HCT116 (cell line): ENCODE results near the gene PDE6A. TPM values are rescaled to one million over a fixed set of nuclear protein-coding genes. Genes with fewer than 3 reads are reported as not detected.

Experiments used
- ATAC-seq: fragments of 200-7000 bp; cut with Tn5 transposase; 2 replicates; pipeline ENCODE4 v1.9.1; 2020; ENCODE audit warnings: mild to moderate bottlenecking, moderate library complexity
- BruUV-seq: library from RNA; stranded (reverse); fragments of 400-500 nt; replicated peaks from 2 replicates; lab custom pipeline; 2021; lab: Mats Ljungman, UMichigan
- CTCF ChIA-PET: fragments of 300-600 bp; sonication (Branson Sonifier 250); formaldehyde crosslinking; loops from one replicate; lab custom pipeline; 2021; ENCODE audit warnings: antibody characterized with exemption; lab: Charles Lee
- POLR2A ChIA-PET: fragments of 300-600, 350-600 bp; sonication (Branson Sonifier 250); formaldehyde crosslinking; loops from one replicate; lab custom pipeline; 2021; ENCODE audit warnings: antibody characterized with exemption; lab: Charles Lee
- RAD21 ChIA-PET, 2 experiments: fragments of 300-600 bp; sonication (Branson Sonifier 250); formaldehyde crosslinking; loops; one replicate each; lab custom pipeline; 2023; ENCODE audit warnings: low total read pairs in 2 of 2; ENCODE audit not compliant: uncharacterized antibody in 2 of 2, unreplicated experiment in 2 of 2, low non-redundant PET in 1 of 2; lab: Charles Lee
- DNase-seq: peaks from one replicate; pipeline ENCODE4 v3.0.0-alpha.2; 2010; ENCODE audit warnings: low read depth, low spot score
- H2AFZ ChIP-seq: fragments of 200-600 bp; shearing (Covaris generic), sonication (generic); 2 replicates; pipeline ENCODE4 v1.6.1; 2017; ENCODE audit warnings: low read depth, mixed run types, mixed read lengths, antibody characterized with exemption, low read length; ENCODE audit not compliant: poor library complexity, severe bottlenecking
- H3K27ac ChIP-seq: 2 replicates; pipeline ENCODE4 v1.5.1; 2012; ENCODE audit warnings: low read depth, low read length
- H3K27me3 ChIP-seq: fragments of 200-600 bp; sonication (generic); 2 replicates; pipeline ENCODE4 v1.6.1; 2016; ENCODE audit warnings: mixed run types, low read length, mixed read lengths; ENCODE audit not compliant: insufficient read depth
- H3K36me3 ChIP-seq, 2 experiments: fragments of 200-500 bp in 1 of 2; fragments of 200-600 bp in 1 of 2; sonication (Bioruptor generic) in 1 of 2; sonication (generic) in 1 of 2; 2 replicates each; pipeline versions ENCODE4 v1.5.1 to v1.6.1; 2014 to 2016; ENCODE audit warnings: low read length in 2 of 2, inconsistent platforms in 1 of 2, mixed read lengths in 1 of 2, mixed run types in 1 of 2; ENCODE audit not compliant: insufficient read depth in 2 of 2, control insufficient read depth in 1 of 2
- H3K4me1 ChIP-seq, 2 experiments: fragments of 200-600 bp in 1 of 2; sonication (generic) in 1 of 2; 2 replicates each; pipeline versions ENCODE4 v1.5.1 to v1.6.1; 2012 to 2017; ENCODE audit warnings: low read length in 2 of 2, inconsistent platforms in 1 of 2, mild to moderate bottlenecking in 1 of 2, mixed read lengths in 1 of 2, mixed run types in 1 of 2, moderate library complexity in 1 of 2; ENCODE audit not compliant: insufficient read depth in 2 of 2, control insufficient read depth in 1 of 2
- H3K4me2 ChIP-seq: fragments of 200-600 bp; sonication (generic); 2 replicates; pipeline ENCODE4 v1.6.1; 2017; ENCODE audit warnings: mixed run types, low read length, mixed read lengths
- H3K4me3 ChIP-seq, 2 experiments: fragments of 200-600 bp in 1 of 2; sonication (generic) in 1 of 2; replicated peaks in 1 of 2; 2 replicates each; pipeline ENCODE4 v1.5.1; 2011 to 2016; ENCODE audit warnings: low read length in 2 of 2, control low read depth in 1 of 2, low read depth in 1 of 2, mild to moderate bottlenecking in 1 of 2, mixed read lengths in 1 of 2, mixed run types in 1 of 2
- H3K79me2 ChIP-seq: fragments of 200-600 bp; sonication (generic); 2 replicates; pipeline ENCODE4 v1.6.1; 2017; ENCODE audit warnings: mild to moderate bottlenecking, mixed run types, low read length, moderate library complexity, mixed read lengths; ENCODE audit not compliant: insufficient read depth
- H3K9ac ChIP-seq: fragments of 200-600 bp; sonication (generic); 2 replicates; pipeline ENCODE4 v1.6.1; 2016; ENCODE audit warnings: low read length, mixed read lengths
- H3K9me2 ChIP-seq: fragments of 200-600 bp; sonication (generic), shearing (Covaris generic); 2 replicates; pipeline ENCODE4 v1.6.1; 2017; ENCODE audit warnings: mixed run types, mild to moderate bottlenecking, moderate library complexity; ENCODE audit not compliant: insufficient read depth
- H3K9me3 ChIP-seq, 2 experiments: fragments of 200-500 bp in 1 of 2; fragments of 200-600 bp in 1 of 2; sonication (Bioruptor generic) in 1 of 2; sonication (generic) in 1 of 2; 2 replicates each; pipeline ENCODE4 v1.6.1; 2014 to 2017; ENCODE audit warnings: low read length in 2 of 2, mixed read lengths in 2 of 2, inconsistent platforms in 1 of 2, low read depth in 1 of 2, mild to moderate bottlenecking in 1 of 2, mixed run types in 1 of 2, moderate library complexity in 1 of 2; ENCODE audit not compliant: control insufficient read depth in 1 of 2, insufficient read depth in 1 of 2
- H4K20me1 ChIP-seq: fragments of 200-600 bp; sonication (generic), shearing (Covaris generic); 2 replicates; pipeline ENCODE4 v1.6.1; 2017; ENCODE audit warnings: mixed run types, mild to moderate bottlenecking, moderate library complexity; ENCODE audit not compliant: insufficient read depth
- ATF3 ChIP-seq: IDR thresholded peaks from 2 replicates; pipeline ENCODE4 v1.6.1; 2012
- CBX3 ChIP-seq: IDR thresholded peaks from 2 replicates; pipeline ENCODE4 v1.6.1; 2012; ENCODE audit warnings: low read depth
- CEBPB ChIP-seq: IDR thresholded peaks from 2 replicates; pipeline ENCODE4 v1.6.1; 2012; ENCODE audit warnings: low read depth
- CTCF ChIP-seq, 3 experiments: fragments of 200-600 bp in 1 of 3; sonication (generic) in 1 of 3; IDR thresholded peaks in 2 of 3; conservative IDR thresholded peaks in 1 of 3; 2 replicates each; pipeline ENCODE4 v1.5.1; 2012 to 2017; ENCODE audit warnings: low read depth in 2 of 3, low read length in 2 of 3, antibody characterized with exemption in 1 of 3, borderline replicate concordance in 1 of 3, control low read depth in 1 of 3, mild to moderate bottlenecking in 1 of 3, mixed read lengths in 1 of 3, mixed run types in 1 of 3, moderate library complexity in 1 of 3; ENCODE audit not compliant: insufficient read depth in 1 of 3
- ELF1 ChIP-seq: IDR thresholded peaks from 2 replicates; pipeline ENCODE4 v1.6.1; 2012; ENCODE audit warnings: low read depth, borderline replicate concordance
- EZH2 ChIP-seq: fragments of 200-600 bp; sonication (generic); IDR thresholded peaks from 2 replicates; pipeline ENCODE4 v1.6.1; 2017; ENCODE audit warnings: antibody characterized with exemption, mixed run types
- EZH2phosphoT487 ChIP-seq: fragments of 200-600 bp; IDR thresholded peaks from 2 replicates; pipeline ENCODE4 v1.6.1; 2018; ENCODE audit warnings: antibody characterized with exemption, borderline replicate concordance
- JUND ChIP-seq: IDR thresholded peaks from 2 replicates; pipeline ENCODE4 v1.6.1; 2012
- POLR2A ChIP-seq: IDR thresholded peaks from 2 replicates; pipeline ENCODE4 v1.7.0; 2011; ENCODE audit warnings: borderline replicate concordance; ENCODE audit not compliant: insufficient read depth, insufficient read length; ENCODE audit errors: extremely low read depth
- REST ChIP-seq: IDR thresholded peaks from 2 replicates; pipeline ENCODE4 v1.6.1; 2012; ENCODE audit warnings: low read depth
- SIN3A ChIP-seq: IDR thresholded peaks from 2 replicates; pipeline ENCODE4 v1.6.1; 2012; ENCODE audit warnings: low read depth
- TCF7L2 ChIP-seq: IDR thresholded peaks from 2 replicates; pipeline ENCODE4 v1.7.0; 2011; ENCODE audit warnings: borderline replicate concordance, inconsistent platforms; ENCODE audit not compliant: insufficient read depth, insufficient read length; ENCODE audit errors: extremely low read depth
- ZBTB33 ChIP-seq: IDR thresholded peaks from 2 replicates; pipeline ENCODE4 v1.6.1; 2011; ENCODE audit warnings: mild to moderate bottlenecking, low read length, moderate library complexity; ENCODE audit not compliant: insufficient replicate concordance; ENCODE audit errors: extremely low read depth
- ZFX ChIP-seq: fragments of 450-650 bp; IDR thresholded peaks from 2 replicates; pipeline ENCODE4 v1.6.1; 2017
- ZNF274 ChIP-seq: fragments of 200-500 bp; sonication (Bioruptor generic); IDR thresholded peaks from 2 replicates; pipeline ENCODE4 v1.6.1; 2014; ENCODE audit warnings: mild to moderate bottlenecking, low read depth, low read length, inconsistent platforms
- intact Hi-C: fragments of 100-400 bp; cut with micrococcal nuclease; formaldehyde crosslinking; loops from 2 replicates; pipeline ENCODE4 v1.10.0; 2022
- total RNA-seq: library from RNA; stranded (reverse); gene quantifications from one replicate; pipeline ENCODE4 v1.2.1, GENCODE V29; 2021; ENCODE audit not compliant: unreplicated experiment

The PDE6A gene
- total RNA-seq, 1 experiment from 2014 or later: not detected

GRCh38 chr5:149872351-149873040 is 72.1 kb downstream of the PDE6A start:
- no TSS peak for BruUV-seq
- H3K4me2 ChIP-seq: no peak overlapping the region
- TF ChIP-seq POLR2A (no peak), CTCF (IDR thresholded peaks at IDR 0.05 in 2 of 3, conservative IDR thresholded peaks at IDR 0.05 in 1 of 3; ENCODE audit: borderline replicate concordance in 1 of 3, insufficient read depth in 1 of 3, low read depth in 2 of 3, low read length in 2 of 3) (no peak), REST (no peak), CBX3 (no peak), CEBPB (no peak), JUND (no peak), ATF3 (no peak), ZFX (no peak), EZH2 (no peak), EZH2phosphoT487 (no peak), ZNF274 (no peak), ELF1 (no peak), ZBTB33 (no peak), SIN3A (no peak), TCF7L2 (no peak)
- TF ChIP-seq, all 23 proteins: peak for 0
- Histone ChIP-seq H3K9me2 (no peaks in the 10 kb centered on the region), H3K79me2 (no peaks in the 10 kb centered on the region), H3K27ac (no peak overlapping the region), H3K27me3 (peaks cover 12% of the 10 kb centered on the region; the same call in 1 of the 2 replicates), H3K9ac (no peak overlapping the region), H3K4me3 (no peak overlapping the region), H3K36me3 (no peaks in the 10 kb centered on the region), H3K4me1 (no peaks in the 10 kb centered on the region), H2AFZ (no peak overlapping the region), H3K9me3 (no peaks in the 10 kb centered on the region), H4K20me1 (no peaks in the 10 kb centered on the region)
- ChIA-PET POLR2A (no interaction called here), CTCF (no interaction called here), RAD21 (no interaction called here)
- no peak for ATAC-seq
- intact Hi-C loops: no loop called here
- no peak for DNase-seq
